ENCODE measurements around the gene NOC4L. TPM values are rescaled to one million over a fixed set of nuclear protein-coding genes. Genes with fewer than 3 reads are reported as not detected.

NOC4L gene
- total and polyA plus RNA-seq, 2 of the 4 experiments (the other 2 are of a cell fraction), result 5.2 to 13.4 TPM

GRCh38 chr12:132163041-132163910 lies 19.0 kb downstream of the NOC4L start:
- Histone ChIP-seq H3K36me3 (ENCODE audit: control insufficient read depth, insufficient read depth, low read length) (no peaks in the 10 kb centered on the region), H3K4me3 (ENCODE audit: insufficient read depth, low read depth, low read length) (no peak overlapping the region), H3K23ac (ENCODE audit: low read depth, low read length) (no peak overlapping the region), H2AFZ (replicated peaks; ENCODE audit: low read length, poor library complexity) (peak overlapping the region; percentile 63), H4K5ac (ENCODE audit: low read depth, low read length) (no peak overlapping the region), H3K56ac (ENCODE audit: extremely low read depth, insufficient read depth, low read length) (no peak overlapping the region), H3K27me3 (ENCODE audit: control insufficient read depth, insufficient read depth, low read length) (peaks cover 10% of the 10 kb centered on the region; the same call in 1 of the 2 replicates), H3K9me1 (ENCODE audit: insufficient read depth, low read length) (peaks cover 5% of the 10 kb centered on the region; the same call in 1 of the 2 replicates), H4K8ac (ENCODE audit: low read depth in 2 of 2, low read length in 2 of 2) (no peak overlapping the region), H4K20me1 (ENCODE audit: insufficient read depth, low read length) (peaks cover 11% of the 10 kb centered on the region; the same call in 1 of the 2 replicates), H3K4me2 (ENCODE audit: low read depth, low read length) (peak overlapping the region; percentile 22; the same call in 1 of the 2 replicates), H2BK15ac (ENCODE audit: low read depth, low read length) (no peak overlapping the region), H3K14ac (replicated peaks; ENCODE audit: low read depth, low read length) (no peak overlapping the region), H2AK5ac (ENCODE audit: low read depth, low read length) (no peak overlapping the region), H3K9ac (ENCODE audit: low read depth, low read length) (no peak overlapping the region), H3K9me3 (ENCODE audit: control insufficient read depth, insufficient read depth, low read length) (no peaks in the 10 kb centered on the region), H3K4ac (ENCODE audit: low read depth, low read length) (no peak overlapping the region), H4K91ac (ENCODE audit: insufficient read depth, low read depth, low read length) (no peak overlapping the region), H2BK5ac (ENCODE audit: low read depth, low read length, poor library complexity, severe bottlenecking) (no peak overlapping the region), H2BK20ac (ENCODE audit: low read depth, low read length) (no peak overlapping the region), H3K18ac (ENCODE audit: low read depth, low read length) (no peak overlapping the region), H3K27ac (ENCODE audit: insufficient read depth, low read length) (no peak overlapping the region), H2BK120ac (ENCODE audit: low read depth, low read length) (no peak overlapping the region), H3K4me1 (ENCODE audit: control insufficient read depth, insufficient read depth, low read length) (peaks cover 7% of the 10 kb centered on the region), H2AK9ac (replicated peaks; ENCODE audit: low read depth, low read length, poor library complexity) (peak overlapping the region; percentile 72), H3K79me1 (ENCODE audit: low read depth in 1 of 2, low read length in 2 of 2) (no peaks in the 10 kb centered on the region)
- no peak for DNase-seq
- intact Hi-C loops (cut with micrococcal nuclease), result no loop called here
- no peak for ATAC-seq (ENCODE audit: low read depth)
- POLR2A ChIA-PET (ENCODE audit: unreplicated experiment), result no interaction called here
- dilution Hi-C loops (cut with HindIII; ENCODE audit: low sequenced_read_pairs, unreplicated experiment), result no loop called here
- WGBS, 2 experiments (ENCODE audit: extremely low coverage in 2 of 2, insufficient read length in 1 of 2), result 39% methylated on average over 12 of the region's 26 CpGs; no CpG with 5 or more reads in 1 of the 2 experiments
- no TSS peak for BruUV-seq (replicated peaks)
- CTCF ChIA-PET, result interaction anchor here (1.4 kb wide), 1 partner anchor 10 kb away, joined by 5 read pairs; no protein-coding TSS in a partner anchor
- in situ Hi-C loops (cut with MboI; ENCODE audit: low sequenced_read_pairs), result no loop called here
- TF ChIP-seq POLR2A (IDR thresholded peaks at IDR 0.05; ENCODE audit: low read depth, low read length) (no peak), MAFK (IDR thresholded peaks at IDR 0.05; ENCODE audit: low read depth, low read length) (no peak), CHD1 (IDR thresholded peaks at IDR 0.05; ENCODE audit: low read depth, low read length) (no peak), CTCF (conservative IDR thresholded peaks at IDR 0.05; ENCODE audit: low read depth, low read length) (no peak), CEBPB (IDR thresholded peaks at IDR 0.05; ENCODE audit: low read depth, low read length) (no peak), USF2 (IDR thresholded peaks at IDR 0.05; ENCODE audit: low read depth, low read length) (no peak), NFE2L2 (IDR thresholded peaks at IDR 0.05; ENCODE audit: low read depth, low read length) (no peak), MXI1 (IDR thresholded peaks at IDR 0.05; ENCODE audit: borderline replicate concordance, low read depth, low read length) (no peak), ELK1 (IDR thresholded peaks at IDR 0.05; ENCODE audit: borderline replicate concordance, low read depth, low read length) (no peak), BHLHE40 (IDR thresholded peaks at IDR 0.05; ENCODE audit: low read depth, low read length) (no peak), SMC3 (IDR thresholded peaks at IDR 0.05; ENCODE audit: low read depth, low read length) (no peak), RFX5 (IDR thresholded peaks at IDR 0.05; ENCODE audit: low read depth, low read length) (no peak), FOS (IDR thresholded peaks at IDR 0.05; ENCODE audit: low read depth, low read length) (no peak), MAZ (IDR thresholded peaks at IDR 0.05; ENCODE audit: borderline replicate concordance, low read depth, low read length) (no peak)
